HFF-Myc (cell line): ENCODE measurements around the gene SKAP2.

ENCODE experiments used
- DNase-seq: peaks from one replicate; pipeline ENCODE4 v3.0.0-alpha.2; 2011; ENCODE audit warnings: low read depth; ENCODE audit errors: extremely low read depth
- H3K4me3 ChIP-seq: replicated peaks from 2 replicates; pipeline ENCODE4 v1.5.1; 2011; ENCODE audit warnings: low read depth, mild to moderate bottlenecking, control low read depth, low read length
- TF ChIP-seq, protein P1 (sequence below): IDR thresholded peaks from 2 replicates; pipeline ENCODE4 v1.5.1; 2012; ENCODE audit warnings: mild to moderate bottlenecking, low read depth, low read length, control low read depth; ENCODE audit errors: missing control alignments

The SKAP2 gene

DNA sequence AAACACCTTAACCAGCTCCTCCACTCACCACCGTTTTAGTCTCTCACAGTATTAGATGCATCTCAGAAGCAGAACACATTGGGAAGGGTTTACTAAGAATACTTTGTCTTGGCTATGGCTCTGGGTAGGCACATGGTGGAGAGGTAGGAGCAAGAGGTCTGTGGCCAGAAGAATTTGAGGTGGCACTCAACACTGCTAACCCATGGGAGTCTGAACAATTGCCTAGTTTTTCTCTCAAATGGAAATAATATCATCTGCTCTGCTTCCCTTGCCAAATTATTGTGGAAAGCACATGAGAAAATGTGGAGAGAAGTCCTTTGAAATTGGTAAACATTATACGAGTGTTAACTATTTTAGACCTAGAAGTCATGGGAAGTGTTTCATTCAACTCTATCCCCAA lies 214.3 kb downstream of the SKAP2 start:
- TF ChIP-seq, protein P1, sequence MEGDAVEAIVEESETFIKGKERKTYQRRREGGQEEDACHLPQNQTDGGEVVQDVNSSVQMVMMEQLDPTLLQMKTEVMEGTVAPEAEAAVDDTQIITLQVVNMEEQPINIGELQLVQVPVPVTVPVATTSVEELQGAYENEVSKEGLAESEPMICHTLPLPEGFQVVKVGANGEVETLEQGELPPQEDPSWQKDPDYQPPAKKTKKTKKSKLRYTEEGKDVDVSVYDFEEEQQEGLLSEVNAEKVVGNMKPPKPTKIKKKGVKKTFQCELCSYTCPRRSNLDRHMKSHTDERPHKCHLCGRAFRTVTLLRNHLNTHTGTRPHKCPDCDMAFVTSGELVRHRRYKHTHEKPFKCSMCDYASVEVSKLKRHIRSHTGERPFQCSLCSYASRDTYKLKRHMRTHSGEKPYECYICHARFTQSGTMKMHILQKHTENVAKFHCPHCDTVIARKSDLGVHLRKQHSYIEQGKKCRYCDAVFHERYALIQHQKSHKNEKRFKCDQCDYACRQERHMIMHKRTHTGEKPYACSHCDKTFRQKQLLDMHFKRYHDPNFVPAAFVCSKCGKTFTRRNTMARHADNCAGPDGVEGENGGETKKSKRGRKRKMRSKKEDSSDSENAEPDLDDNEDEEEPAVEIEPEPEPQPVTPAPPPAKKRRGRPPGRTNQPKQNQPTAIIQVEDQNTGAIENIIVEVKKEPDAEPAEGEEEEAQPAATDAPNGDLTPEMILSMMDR: no peak
- DNase-seq: no peak
- H3K4me3 ChIP-seq: no peak overlapping the region

- no peak overlapping the region for H3K4me3 ChIP-seq
- TF ChIP-seq, protein P1: no peak
- no peak for DNase-seq
These were observed 215.0 kb downstream of the SKAP2 start for GRCh38 chr7:26649388-26649787.

DNA sequence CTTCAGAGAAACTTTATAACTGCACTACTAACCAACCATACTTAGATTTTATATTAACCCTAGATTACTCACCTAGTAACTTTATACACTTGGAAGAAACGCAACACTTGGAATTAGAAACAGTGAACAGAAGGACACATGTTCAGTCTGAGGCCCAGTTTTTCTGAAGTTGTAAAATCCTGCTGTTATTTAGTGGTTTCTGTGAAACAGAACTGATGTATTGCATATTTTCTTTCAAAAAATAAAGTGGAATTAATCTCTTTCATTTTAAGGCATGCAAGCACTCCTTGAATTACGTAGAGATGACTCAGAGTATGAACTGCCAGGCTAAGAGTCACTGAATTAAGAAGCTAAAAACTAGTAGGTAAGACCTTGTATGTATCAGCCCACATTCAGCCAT lies 215.8 kb downstream of the SKAP2 start:
- H3K4me3 ChIP-seq: no peak overlapping the region
- no peak for DNase-seq
- TF ChIP-seq, protein P1: no peak

- DNase-seq: no peak
- TF ChIP-seq, protein P1: no peak
These were observed 217.9 kb downstream of the SKAP2 start for GRCh38 chr7:26646336-26647048.

DNA sequence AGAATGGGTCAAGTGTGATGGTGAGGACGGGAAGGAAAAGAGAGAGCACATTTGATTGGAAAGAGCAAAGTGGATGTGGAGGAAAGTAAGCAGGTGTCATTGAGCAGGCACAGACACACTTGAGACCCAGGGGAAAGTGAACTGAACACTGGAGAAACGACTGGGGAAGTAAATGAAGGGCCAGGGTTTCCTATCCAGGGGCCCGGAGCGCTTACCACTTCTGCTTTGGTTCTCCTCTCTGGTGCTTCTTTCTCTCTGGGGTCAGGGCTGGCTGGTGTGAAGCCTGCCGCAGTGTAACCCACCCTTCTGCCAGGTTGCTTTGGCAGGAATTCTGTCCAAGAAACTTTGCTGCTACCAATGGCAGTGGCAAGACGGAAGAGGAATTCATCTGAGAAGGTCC lies 219.3 kb downstream of the SKAP2 start:
- no peak overlapping the region for H3K4me3 ChIP-seq
- TF ChIP-seq, protein P1: no peak
- no peak for DNase-seq

More at GRCh38 chr7:26646336-26647048, 217.9 kb downstream of the SKAP2 start:
- H3K4me3 ChIP-seq: no peak overlapping the region

GRCh38 chr7:26642416-26642815 lies 222.0 kb downstream of the SKAP2 start:
- DNase-seq: no peak
- TF ChIP-seq, protein P1: no peak
- H3K4me3 ChIP-seq: no peak overlapping the region

GRCh38 chr7:26639695-26640094 lies 224.7 kb downstream of the SKAP2 start:
- no peak for DNase-seq
- TF ChIP-seq, protein P1: no peak
- no peak overlapping the region for H3K4me3 ChIP-seq
